Astrocyte (in vitro differentiated cells and primary cell): ENCODE data around the gene LYRM4.

Source experiments
- EZH2 ChIP-seq: IDR thresholded peaks from 2 replicates; pipeline ENCODE4 v1.6.1; 2012; ENCODE audit warnings: mild to moderate bottlenecking, low read length, inconsistent platforms; ENCODE audit not compliant: insufficient read depth
- TF ChIP-seq, protein P1 (sequence below): IDR thresholded peaks from 2 replicates; pipeline ENCODE4 v1.5.1; 2011; ENCODE audit warnings: low read depth, mild to moderate bottlenecking, inconsistent platforms, low read length, moderate library complexity; ENCODE audit not compliant: insufficient read depth

DNA sequence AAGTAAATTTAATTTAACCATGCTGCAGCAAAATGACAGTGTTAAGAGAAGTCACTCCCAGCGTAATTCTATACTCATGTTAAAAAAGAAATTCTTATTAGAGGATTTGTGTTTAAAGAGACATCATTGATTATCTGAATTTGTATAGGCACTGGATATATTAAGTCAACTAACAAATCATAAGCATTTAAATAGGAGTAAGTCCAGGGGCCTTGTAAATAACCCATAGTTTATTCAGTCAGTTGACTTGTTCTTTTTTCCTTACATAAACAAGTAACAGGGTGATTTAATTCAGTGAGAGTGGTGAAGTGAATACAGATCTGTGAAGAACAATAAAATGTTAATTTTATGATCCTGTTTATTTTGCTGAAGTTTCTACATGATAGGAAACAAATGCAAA lies 22.4 kb downstream of the LYRM4 start:
- TF ChIP-seq, protein P1, sequence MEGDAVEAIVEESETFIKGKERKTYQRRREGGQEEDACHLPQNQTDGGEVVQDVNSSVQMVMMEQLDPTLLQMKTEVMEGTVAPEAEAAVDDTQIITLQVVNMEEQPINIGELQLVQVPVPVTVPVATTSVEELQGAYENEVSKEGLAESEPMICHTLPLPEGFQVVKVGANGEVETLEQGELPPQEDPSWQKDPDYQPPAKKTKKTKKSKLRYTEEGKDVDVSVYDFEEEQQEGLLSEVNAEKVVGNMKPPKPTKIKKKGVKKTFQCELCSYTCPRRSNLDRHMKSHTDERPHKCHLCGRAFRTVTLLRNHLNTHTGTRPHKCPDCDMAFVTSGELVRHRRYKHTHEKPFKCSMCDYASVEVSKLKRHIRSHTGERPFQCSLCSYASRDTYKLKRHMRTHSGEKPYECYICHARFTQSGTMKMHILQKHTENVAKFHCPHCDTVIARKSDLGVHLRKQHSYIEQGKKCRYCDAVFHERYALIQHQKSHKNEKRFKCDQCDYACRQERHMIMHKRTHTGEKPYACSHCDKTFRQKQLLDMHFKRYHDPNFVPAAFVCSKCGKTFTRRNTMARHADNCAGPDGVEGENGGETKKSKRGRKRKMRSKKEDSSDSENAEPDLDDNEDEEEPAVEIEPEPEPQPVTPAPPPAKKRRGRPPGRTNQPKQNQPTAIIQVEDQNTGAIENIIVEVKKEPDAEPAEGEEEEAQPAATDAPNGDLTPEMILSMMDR, result no peak
- no peak for TF ChIP-seq EZH2
